Activated CD8-positive, alpha-beta T cell treated with anti-CD3 and anti-CD28 coated beads for 36 hours (primary cell): Measurements from ENCODE around the gene MYL6. TPM values are rescaled to one million over a fixed set of nuclear protein-coding genes. Genes with fewer than 3 reads are reported as not detected.

Source experiments
- ATAC-seq: fragments of 200-7000 bp; cut with Tn5 transposase; one replicate; pipeline ENCODE4 v1.10.0; 2021; ENCODE audit warnings: mild to moderate bottlenecking, moderate library complexity
- CTCF ChIA-PET: fragments of 350-600 bp; sonication (Branson Sonifier 250); formaldehyde crosslinking; loops from one replicate; lab custom pipeline; 2021; ENCODE audit warnings: antibody characterized with exemption; lab: Charles Lee
- POLR2A ChIA-PET: fragments of 350-600 bp; sonication (Branson Sonifier 250); formaldehyde crosslinking; loops from one replicate; lab custom pipeline; 2021; ENCODE audit warnings: antibody characterized with exemption; lab: Charles Lee
- DNase-seq: peaks from one replicate; pipeline ENCODE4 v3.0.0-alpha.2; 2020
- H3K27ac Mint-ChIP-seq: one replicate; pipeline ENCODE4 v1.8.0; 2021; ENCODE audit warnings: mild to moderate bottlenecking, mixed read lengths
- H3K27me3 Mint-ChIP-seq: one replicate; pipeline ENCODE4 v1.8.0; 2021; ENCODE audit warnings: mixed read lengths
- H3K36me3 Mint-ChIP-seq: one replicate; pipeline ENCODE4 v1.8.0; 2021; ENCODE audit warnings: low read depth, mixed read lengths
- H3K4me1 Mint-ChIP-seq: one replicate; pipeline ENCODE4 v1.8.0; 2021; ENCODE audit warnings: low read depth, mixed read lengths
- H3K4me3 Mint-ChIP-seq: one replicate; pipeline ENCODE4 v1.8.0; 2021; ENCODE audit warnings: mild to moderate bottlenecking, moderate library complexity, mixed read lengths
- H3K9me3 Mint-ChIP-seq: one replicate; pipeline ENCODE4 v1.8.0; 2021; ENCODE audit warnings: mixed read lengths
- CTCF ChIP-seq: fragments of 200-600 bp; IDR thresholded peaks from one replicate; pipeline ENCODE4 v1.8.0; 2022; ENCODE audit warnings: antibody characterized with exemption, mild to moderate bottlenecking
- intact Hi-C: fragments of 100-400 bp; cut with micrococcal nuclease; formaldehyde crosslinking; loops from one replicate; pipeline ENCODE4 v1.10.0; 2022
- total RNA-seq, 2 experiments: library from RNA; stranded (reverse); gene quantifications; one replicate each; pipeline ENCODE4 v1.2.3, GENCODE V29; 2021

MYL6 gene
- total RNA-seq, 2 experiments from 2014 or later, result 647 to 663 TPM

- Mint-ChIP-seq H3K36me3 (no peaks in the 10 kb centered on the region), H3K27ac (no peak overlapping the region), H3K4me3 (no peak overlapping the region), H3K9me3 (no peaks in the 10 kb centered on the region), H3K4me1 (peaks cover 7% of the 10 kb centered on the region), H3K27me3 (no peaks in the 10 kb centered on the region)
- POLR2A ChIA-PET, result interaction anchor here (0.7 to 1.4 kb wide), 2 partner anchors 9 to 87 kb away, joined by 3 to 4 read pairs; no protein-coding TSS in a partner anchor
- CTCF ChIA-PET, result interaction anchor here (1.3 to 1.5 kb wide), 2 partner anchors 8 to 266 kb away, joined by 3 to 4 read pairs; partner anchors contain the start of gene SMARCC2
- DNase-seq (no peak), ATAC-seq (no peak)
- intact Hi-C loops, result no loop called here
- TF ChIP-seq CTCF, result no peak
Measured at GRCh38 chr12:56197921-56198635, 39.9 kb downstream of the MYL6 start.

- H3K36me3 Mint-ChIP-seq, result no peaks in the 10 kb centered on the region
- TF ChIP-seq CTCF, result no peak
- intact Hi-C loops, result no loop called here
- no peak for DNase-seq
- CTCF ChIA-PET, result interaction anchor here (1.5 to 1.6 kb wide), 2 partner anchors 9 kb away, joined by 4 to 6 read pairs; partner anchors contain the start of gene SMARCC2
- no peak overlapping the region for H3K4me3 Mint-ChIP-seq
- no peaks in the 10 kb centered on the region for H3K27me3 Mint-ChIP-seq
- peaks cover 2% of the 10 kb centered on the region for H3K4me1 Mint-ChIP-seq
- no peaks in the 10 kb centered on the region for H3K9me3 Mint-ChIP-seq
- POLR2A ChIA-PET, result interaction anchor here (0.7 to 1.4 kb wide), 2 partner anchors 8 to 87 kb away, joined by 3 to 4 read pairs; no protein-coding TSS in a partner anchor
- ATAC-seq, result no peak
- H3K27ac Mint-ChIP-seq, result no peak overlapping the region
Measured at GRCh38 chr12:56198836-56199235, 40.7 kb downstream of the MYL6 start.

GRCh38 chr12:56202366-56202765, 44.2 kb downstream of the MYL6 start:
- ATAC-seq, result no peak

GRCh38 chr12:56202838-56203237, 44.7 kb downstream of the MYL6 start:
- Mint-ChIP-seq H3K9me3 (no peaks in the 10 kb centered on the region), H3K27ac (no peak overlapping the region), H3K4me3 (no peak overlapping the region), H3K27me3 (no peaks in the 10 kb centered on the region), H3K4me1 (peaks cover 4% of the 10 kb centered on the region), H3K36me3 (peaks cover 14% of the 10 kb centered on the region)
- no peak for TF ChIP-seq CTCF
- no peak for ATAC-seq
- no peak for DNase-seq
- intact Hi-C loops, result no loop called here
- ChIA-PET POLR2A (interaction anchor here (0.6 to 1.3 kb wide), 2 partner anchors 10 to 55 kb away, joined by 4 to 6 read pairs; partner anchors contain the start of gene ANKRD52), CTCF (interaction anchor here (0.8 to 10.0 kb wide), 4 partner anchors 12 to 156 kb away, joined by 3 to 87 read pairs (median 3); partner anchors contain the start of genes RNF41 and SMARCC2)

More at GRCh38 chr12:56202366-56202765, 44.2 kb downstream of the MYL6 start:
- ChIA-PET POLR2A (interaction anchor here (0.6 to 1.3 kb wide), 3 partner anchors 11 to 56 kb away, joined by 3 to 6 read pairs (median 4); partner anchors contain the start of gene ANKRD52), CTCF (interaction anchor here (0.8 to 10.0 kb wide), 4 partner anchors 12 to 155 kb away, joined by 3 to 87 read pairs (median 3); partner anchors contain the start of genes RNF41 and SMARCC2)
- DNase-seq, result no peak
- H3K27ac Mint-ChIP-seq, result no peak overlapping the region
- no peak for TF ChIP-seq CTCF
- no peak overlapping the region for H3K4me3 Mint-ChIP-seq
- no peaks in the 10 kb centered on the region for H3K9me3 Mint-ChIP-seq
- intact Hi-C loops, result no loop called here
- peaks cover 10% of the 10 kb centered on the region for H3K36me3 Mint-ChIP-seq
- peaks cover 4% of the 10 kb centered on the region for H3K4me1 Mint-ChIP-seq
- H3K27me3 Mint-ChIP-seq, result no peaks in the 10 kb centered on the region
